Measurements from ENCODE around the gene EMILIN3.
"Not testable (repeated sequence)": the region's sequence is repeated elsewhere in the genome, so short reads cannot be mapped to it uniquely, and the experiment has no call there.

EMILIN3 gene

GRCh38 chr20:41318271-41318649 lies 48.4 kb downstream of the EMILIN3 start:
- H3K4me3 ChIP-seq (ENCODE audit: low read depth, low read length) = peak overlapping the region; percentile 70
- in situ Hi-C loops (cut with HindIII; ENCODE audit: low sequenced_read_pairs) = no loop called here
- no peak for DNase-seq (ENCODE audit: low read depth)
- TF ChIP-seq, protein P1, sequence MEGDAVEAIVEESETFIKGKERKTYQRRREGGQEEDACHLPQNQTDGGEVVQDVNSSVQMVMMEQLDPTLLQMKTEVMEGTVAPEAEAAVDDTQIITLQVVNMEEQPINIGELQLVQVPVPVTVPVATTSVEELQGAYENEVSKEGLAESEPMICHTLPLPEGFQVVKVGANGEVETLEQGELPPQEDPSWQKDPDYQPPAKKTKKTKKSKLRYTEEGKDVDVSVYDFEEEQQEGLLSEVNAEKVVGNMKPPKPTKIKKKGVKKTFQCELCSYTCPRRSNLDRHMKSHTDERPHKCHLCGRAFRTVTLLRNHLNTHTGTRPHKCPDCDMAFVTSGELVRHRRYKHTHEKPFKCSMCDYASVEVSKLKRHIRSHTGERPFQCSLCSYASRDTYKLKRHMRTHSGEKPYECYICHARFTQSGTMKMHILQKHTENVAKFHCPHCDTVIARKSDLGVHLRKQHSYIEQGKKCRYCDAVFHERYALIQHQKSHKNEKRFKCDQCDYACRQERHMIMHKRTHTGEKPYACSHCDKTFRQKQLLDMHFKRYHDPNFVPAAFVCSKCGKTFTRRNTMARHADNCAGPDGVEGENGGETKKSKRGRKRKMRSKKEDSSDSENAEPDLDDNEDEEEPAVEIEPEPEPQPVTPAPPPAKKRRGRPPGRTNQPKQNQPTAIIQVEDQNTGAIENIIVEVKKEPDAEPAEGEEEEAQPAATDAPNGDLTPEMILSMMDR (IDR thresholded peaks at IDR 0.05; ENCODE audit: low read depth, low read length, missing control alignments) = no peak

DNA sequence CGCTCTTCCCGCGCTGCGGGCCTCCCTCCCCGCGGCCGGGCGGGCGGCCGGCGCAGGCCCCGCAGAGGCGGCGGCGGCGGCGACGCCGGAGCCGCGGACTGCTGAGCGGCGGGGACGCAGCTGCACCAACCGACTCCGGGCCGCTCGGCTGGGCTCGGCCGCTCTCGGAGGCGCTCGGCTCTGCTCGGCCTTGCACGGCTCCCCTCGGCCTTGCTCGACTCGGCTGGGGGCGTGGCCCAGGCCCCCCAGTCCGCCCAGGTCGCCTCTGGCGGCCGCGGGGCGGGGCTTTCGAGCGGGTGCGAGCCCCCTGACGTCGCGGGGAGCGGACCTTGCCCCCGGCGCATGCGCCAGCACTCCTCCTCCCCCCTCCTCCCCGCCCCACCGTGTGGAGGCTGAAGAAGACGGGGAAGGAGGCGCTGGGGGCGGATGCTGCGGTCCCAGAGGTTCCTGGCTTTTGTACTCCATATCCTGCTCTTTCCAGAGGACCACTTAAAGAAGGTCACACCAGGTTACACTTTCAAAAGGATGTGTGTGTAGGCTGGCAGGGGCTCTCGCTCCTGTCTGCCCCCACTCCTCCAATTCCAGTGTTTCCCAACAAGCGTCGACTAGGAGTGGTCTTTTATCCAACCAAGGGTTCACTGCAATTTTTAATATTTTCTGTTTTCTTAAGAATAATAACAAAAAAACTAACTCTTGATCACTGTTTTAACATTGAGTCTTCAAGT lies 48.9 kb downstream of the EMILIN3 start, which contains the start of gene ZHX3:
TSS of gene ZHX3 (minus strand) at position 186 of the 725 bp plus-strand sequence. CDS start 112,815 bp downstream, outside the sequence.
- TF ChIP-seq, protein P1 (IDR thresholded peaks at IDR 0.05; ENCODE audit: low read depth, low read length, missing control alignments) = no peak
- in situ Hi-C loops (cut with HindIII; ENCODE audit: low sequenced_read_pairs) = no loop called here
- peak within 1 kb of the TSS; percentile 70 for H3K4me3 ChIP-seq (ENCODE audit: low read depth, low read length)
- DNase-seq (ENCODE audit: low read depth) = peak; percentile 86

GRCh38 chr20:41316602-41317545 lies 49.7 kb downstream of the EMILIN3 start:
- in situ Hi-C loops (cut with HindIII; ENCODE audit: low sequenced_read_pairs) = no loop called here
- TF ChIP-seq, protein P1 (IDR thresholded peaks at IDR 0.05; ENCODE audit: low read depth, low read length, missing control alignments) = no peak
- peak overlapping the region; percentile 70 for H3K4me3 ChIP-seq (ENCODE audit: low read depth, low read length)
- DNase-seq (ENCODE audit: low read depth) = peak; percentile 66

- in situ Hi-C loops (cut with HindIII; ENCODE audit: low sequenced_read_pairs) = no loop called here
- TF ChIP-seq, protein P1 (IDR thresholded peaks at IDR 0.05; ENCODE audit: low read depth, low read length, missing control alignments) = no peak
- no peak for DNase-seq (ENCODE audit: low read depth)
- H3K4me3 ChIP-seq (ENCODE audit: low read depth, low read length) = peak overlapping the region; percentile 70
Observed at GRCh38 chr20:41316051-41316450, 50.6 kb downstream of the EMILIN3 start.

- no peak overlapping the region for H3K4me3 ChIP-seq (ENCODE audit: low read depth, low read length)
- TF ChIP-seq, protein P1 (IDR thresholded peaks at IDR 0.05; ENCODE audit: low read depth, low read length, missing control alignments) = no peak
- DNase-seq (ENCODE audit: low read depth) = no peak
- in situ Hi-C loops (cut with HindIII; ENCODE audit: low sequenced_read_pairs) = loop anchor here (5.0 kb wide), 1 partner anchor 62 kb away; no protein-coding TSS in a partner anchor
Observed at GRCh38 chr20:41314386-41314785, 52.2 kb downstream of the EMILIN3 start.

- not testable (repeated sequence) for DNase-seq (ENCODE audit: low read depth); H3K4me3 ChIP-seq (ENCODE audit: low read depth, low read length)
- in situ Hi-C loops (cut with HindIII; ENCODE audit: low sequenced_read_pairs) = loop anchor here (5.0 kb wide), 1 partner anchor 60 kb away; no protein-coding TSS in a partner anchor
Observed at GRCh38 chr20:41312009-41312408, 54.6 kb downstream of the EMILIN3 start.
